Midbrain (tissue), 1 donor: ENCODE measurements around the gene METTL25.

Source experiments
- DNase-seq: peaks from one replicate; lab custom pipeline; 2025; lab: John Stamatoyannopoulos, UW

METTL25 gene

DNA sequence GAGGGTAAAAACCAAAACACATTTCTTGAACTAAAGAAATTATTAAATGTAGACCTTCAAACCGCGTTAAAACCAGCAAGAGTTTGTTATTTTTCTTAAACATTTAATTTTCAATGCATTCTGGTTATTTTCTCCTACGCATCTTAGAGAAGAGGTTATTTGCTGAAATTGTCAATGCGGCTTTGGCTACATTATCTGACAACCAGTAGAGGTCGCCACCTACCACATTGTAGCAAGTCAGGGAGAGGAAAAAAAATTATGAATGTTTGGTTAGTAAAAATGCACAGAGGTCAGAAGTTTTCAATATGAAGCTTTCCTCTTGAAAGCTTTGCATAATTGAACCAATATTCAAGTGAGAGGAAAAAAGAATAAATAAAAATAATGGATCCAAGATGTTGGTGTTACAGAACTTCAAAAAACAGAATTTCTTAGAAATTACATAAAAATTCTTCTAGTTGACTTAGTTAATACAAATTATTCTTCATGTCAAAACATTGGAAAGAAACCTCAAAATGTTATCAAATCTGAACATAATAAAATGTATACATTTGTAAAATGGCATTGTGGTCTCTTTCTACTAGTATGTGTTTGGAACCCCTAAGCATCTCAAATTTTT is 168.9 kb downstream of the METTL25 start:
- peak; percentile 88 for DNase-seq
